H1 (cell line): ENCODE data around the gene KLHL9. TPM values are rescaled to one million over a fixed set of nuclear protein-coding genes. Genes with fewer than 3 reads are reported as not detected.

ENCODE experiments used
- CTCF ChIA-PET: fragments of 300-600 bp; sonication (Branson Sonifier 250); formaldehyde crosslinking; loops from one replicate; lab custom pipeline; 2021; ENCODE audit not compliant: partially characterized antibody; lab: Charles Lee
- POLR2A ChIA-PET: fragments of 300-600 bp; sonication (Branson Sonifier 250); formaldehyde crosslinking; loops from one replicate; lab custom pipeline; 2021; ENCODE audit warnings: inconsistent platforms; ENCODE audit not compliant: partially characterized antibody; lab: Charles Lee
- DNase-seq, 2 experiments: peaks; one replicate each; pipeline versions ENCODE4 v3.0.0 to v3.0.0-alpha.2; 2010 to 2022; ENCODE audit warnings: low spot score in 2 of 2, low read depth in 1 of 2, mixed read lengths in 1 of 2
- FAIRE-seq: peaks from 2 replicates; lab custom pipeline; 2011; peaks lifted over from hg19 to GRCh38; lab: Jason Lieb, UNC
- H2AFZ ChIP-seq: 2 replicates; pipeline ENCODE4 v1.8.1; 2012; ENCODE audit warnings: low read length, inconsistent platforms
- H2AK5ac ChIP-seq: 2 replicates; pipeline ENCODE4 v1.6.1; 2013; ENCODE audit warnings: low read depth, low read length
- H2BK120ac ChIP-seq: replicated peaks from 2 replicates; pipeline ENCODE3; 2013; ENCODE audit warnings: low read depth, low read length, inconsistent platforms
- H2BK12ac ChIP-seq: 2 replicates; pipeline ENCODE4 v1.6.1; 2013; ENCODE audit warnings: low read depth, low read length
- H2BK15ac ChIP-seq: 2 replicates; pipeline ENCODE4 v1.6.1; 2013; ENCODE audit warnings: low read length
- H2BK20ac ChIP-seq: 2 replicates; pipeline ENCODE4 v1.6.1; 2013; ENCODE audit warnings: low read length
- H2BK5ac ChIP-seq: 2 replicates; pipeline ENCODE4 v1.6.1; 2013; ENCODE audit warnings: low read depth, low read length
- H3K14ac ChIP-seq: 2 replicates; pipeline ENCODE4 v1.6.1; 2013; ENCODE audit warnings: inconsistent platforms; ENCODE audit not compliant: insufficient read length
- H3K18ac ChIP-seq: 2 replicates; pipeline ENCODE4 v1.6.1; 2013; ENCODE audit warnings: low read length; ENCODE audit errors: extremely low read depth
- H3K23ac ChIP-seq: 2 replicates; pipeline ENCODE4 v1.6.1; 2013; ENCODE audit warnings: inconsistent platforms; ENCODE audit not compliant: insufficient read length
- H3K23me2 ChIP-seq: 2 replicates; pipeline ENCODE4 v1.6.1; 2013; ENCODE audit warnings: low read depth, low read length
- H3K27ac ChIP-seq: 2 replicates; pipeline ENCODE4 v1.6.1; 2011; ENCODE audit warnings: low read depth, low read length, inconsistent platforms
- H3K27me3 ChIP-seq, 4 experiments: replicated peaks in 1 of 4; 1 replicate in 1 of 4; 2 replicates in 3 of 4; pipeline versions ENCODE4 v1.6.1 to v1.8.1; 2011 to 2013; ENCODE audit warnings: low read length in 3 of 4, mild to moderate bottlenecking in 3 of 4, inconsistent platforms in 2 of 4, mixed read lengths in 2 of 4, moderate library complexity in 1 of 4; ENCODE audit not compliant: control insufficient read depth in 3 of 4, insufficient read depth in 3 of 4; ENCODE audit errors: extremely low read depth in 1 of 4
- H3K36me3 ChIP-seq, 4 experiments: 2 replicates each; pipeline versions ENCODE4 v1.6.1 to v1.8.1; 2011 to 2013; ENCODE audit warnings: mild to moderate bottlenecking in 4 of 4, low read length in 3 of 4, moderate library complexity in 2 of 4, control low read depth in 1 of 4, inconsistent platforms in 1 of 4; ENCODE audit not compliant: insufficient read depth in 4 of 4, control insufficient read depth in 2 of 4
- H3K4ac ChIP-seq: replicated peaks from 2 replicates; pipeline ENCODE3; 2013; ENCODE audit warnings: low read length, low read depth, mixed read lengths, inconsistent platforms; ENCODE audit not compliant: insufficient read length
- H3K4me1 ChIP-seq, 4 experiments: replicated peaks in 1 of 4; 1 replicate in 1 of 4; 2 replicates in 3 of 4; pipeline versions ENCODE4 v1.6.1 to v1.8.1; 2011 to 2013; ENCODE audit warnings: low read length in 3 of 4, inconsistent platforms in 2 of 4, mixed read lengths in 1 of 4; ENCODE audit not compliant: insufficient read depth in 4 of 4, control insufficient read depth in 3 of 4
- H3K4me2 ChIP-seq, 2 experiments: 2 replicates each; pipeline versions ENCODE4 v1.6.1 to v1.8.1; 2011 to 2013; ENCODE audit warnings: low read depth in 2 of 2, low read length in 2 of 2, control low read depth in 1 of 2, inconsistent platforms in 1 of 2, mild to moderate bottlenecking in 1 of 2; ENCODE audit not compliant: insufficient read depth in 1 of 2
- H3K4me3 ChIP-seq, 4 experiments: fragments of 200-600, 300-600 bp in 1 of 4; sonication (generic), shearing (Covaris generic), sonication (Bioruptor Twin) in 1 of 4; 2 replicates each; pipeline versions ENCODE4 v1.5.1 to v1.8.1; 2011 to 2016; ENCODE audit warnings: low read length in 4 of 4, low read depth in 3 of 4, control low read depth in 2 of 4, inconsistent platforms in 2 of 4, mild to moderate bottlenecking in 2 of 4, mixed read lengths in 1 of 4, moderate library complexity in 1 of 4; ENCODE audit not compliant: insufficient read depth in 2 of 4; ENCODE audit errors: extremely low read depth in 1 of 4
- H3K56ac ChIP-seq: replicated peaks from 2 replicates; pipeline ENCODE3; 2013; ENCODE audit warnings: low read depth, mild to moderate bottlenecking, mixed read lengths, low read length, inconsistent platforms; ENCODE audit not compliant: insufficient read length
- H3K79me1 ChIP-seq: 2 replicates; pipeline ENCODE4 v1.6.1; 2013; ENCODE audit warnings: low read depth, low read length, control low read depth
- H3K79me2 ChIP-seq, 2 experiments: 2 replicates each; pipeline versions ENCODE4 v1.6.1 to v1.8.1; 2012 to 2013; ENCODE audit warnings: low read length in 2 of 2, mild to moderate bottlenecking in 2 of 2, inconsistent platforms in 1 of 2; ENCODE audit not compliant: insufficient read depth in 2 of 2, control insufficient read depth in 1 of 2
- H3K9ac ChIP-seq, 4 experiments: replicated peaks in 1 of 4; 1 replicate in 1 of 4; 2 replicates in 3 of 4; pipeline versions ENCODE4 v1.6.1 to v1.8.1; 2011 to 2013; ENCODE audit warnings: low read depth in 3 of 4, low read length in 3 of 4, control low read depth in 2 of 4, mild to moderate bottlenecking in 2 of 4, moderate library complexity in 2 of 4, inconsistent platforms in 1 of 4; ENCODE audit errors: extremely low read depth in 1 of 4
- H3K9me3 ChIP-seq, 2 experiments: 2 replicates each; pipeline versions ENCODE4 v1.6.1 to v1.8.1; 2012 to 2013; ENCODE audit warnings: mild to moderate bottlenecking in 2 of 2, moderate library complexity in 2 of 2, control low read depth in 1 of 2, inconsistent platforms in 1 of 2, low read depth in 1 of 2, low read length in 1 of 2, mixed read lengths in 1 of 2; ENCODE audit not compliant: insufficient read depth in 2 of 2
- H4K20me1 ChIP-seq, 2 experiments: replicated peaks in 1 of 2; 2 replicates each; pipeline versions ENCODE3 to v1.8.1; 2011 to 2013; ENCODE audit warnings: inconsistent platforms in 2 of 2, low read length in 2 of 2, mild to moderate bottlenecking in 1 of 2; ENCODE audit not compliant: insufficient read depth in 2 of 2, control insufficient read depth in 1 of 2
- H4K5ac ChIP-seq: 2 replicates; pipeline ENCODE4 v1.6.1; 2013; ENCODE audit warnings: low read length, low read depth, mixed read lengths, inconsistent platforms; ENCODE audit not compliant: insufficient read length
- H4K8ac ChIP-seq: 2 replicates; pipeline ENCODE4 v1.8.0; 2013; ENCODE audit warnings: mild to moderate bottlenecking, moderate library complexity, low read length, inconsistent platforms; ENCODE audit not compliant: insufficient read depth; ENCODE audit errors: extremely low read depth
- H4K91ac ChIP-seq: replicated peaks from 2 replicates; pipeline ENCODE3; 2013; ENCODE audit warnings: low read length, mixed read lengths, inconsistent platforms; ENCODE audit not compliant: insufficient read length
- CBX5 ChIP-seq: fragments of 300-800, 300-1000 bp; sonication (generic); IDR thresholded peaks from 2 replicates; pipeline ENCODE4 v1.7.1; 2016; ENCODE audit warnings: antibody characterized with exemption, low read length, low read depth
- HDAC2 ChIP-seq, 2 experiments: fragments of 300-600 bp in 1 of 2; sonication (generic) in 1 of 2; IDR thresholded peaks; 2 replicates each; pipeline ENCODE4 v1.6.1; 2011 to 2012; ENCODE audit warnings: low read depth in 2 of 2, low read length in 2 of 2, mild to moderate bottlenecking in 2 of 2, moderate library complexity in 2 of 2, borderline replicate concordance in 1 of 2, inconsistent platforms in 1 of 2
- JUN ChIP-seq: IDR thresholded peaks from 2 replicates; pipeline ENCODE4 v1.6.1; 2011; ENCODE audit warnings: low read depth, mild to moderate bottlenecking, improper control_type of control experiment, low read length
- NRF1 ChIP-seq: IDR thresholded peaks from 2 replicates; pipeline ENCODE4 v1.6.1; 2011; ENCODE audit warnings: mild to moderate bottlenecking, low read depth, low read length, improper control_type of control experiment
- POU5F1 ChIP-seq: IDR thresholded peaks from 2 replicates; pipeline ENCODE4 v1.6.1; 2011; ENCODE audit warnings: low read depth, mild to moderate bottlenecking, low read length, moderate library complexity
- SIN3A ChIP-seq, 2 experiments: IDR thresholded peaks in 1 of 2; conservative IDR thresholded peaks in 1 of 2; 2 replicates each; pipeline ENCODE4 v1.6.1; 2011 to 2012; ENCODE audit warnings: low read length in 2 of 2, improper control_type of control experiment in 1 of 2, low read depth in 1 of 2, mild to moderate bottlenecking in 1 of 2
- SP2 ChIP-seq: IDR thresholded peaks from 2 replicates; pipeline ENCODE4 v1.6.1; 2012; ENCODE audit warnings: mild to moderate bottlenecking, low read length, inconsistent platforms
- TAF1 ChIP-seq: IDR thresholded peaks from 2 replicates; pipeline ENCODE4 v1.6.1; 2011; ENCODE audit warnings: mild to moderate bottlenecking, low read depth, low read length
- TCF12 ChIP-seq: IDR thresholded peaks from 2 replicates; pipeline ENCODE4 v1.6.1; 2011; ENCODE audit warnings: low read depth, mild to moderate bottlenecking, low read length
- WGBS, 2 experiments: shearing (Covaris generic) in 1 of 2; methylation state at CpG; one replicate each; pipeline versions ENCODE4 v1.1.6 to v1.1.7; 2013 to 2015; ENCODE audit warnings: low lambda C conversion rate in 2 of 2, mixed read lengths in 2 of 2, inconsistent platforms in 1 of 2, low coverage in 1 of 2, missing lambda C conversion rate in 1 of 2; ENCODE audit not compliant: insufficient replicate concordance in 2 of 2, insufficient coverage in 1 of 2, insufficient read length in 1 of 2; ENCODE audit errors: extremely low coverage in 1 of 2, missing lambda C conversion rate in 1 of 2; 5-methylcytosine and 5-hydroxymethylcytosine counted together
- polyA plus RNA-seq, 7 experiments: library from polyadenylated mRNA; depleted of rRNA in 3 of 7; stranded (reverse) in 5 of 7; unstranded in 2 of 7; fragments of >200 nt in 5 of 7; fragments of 200-250 nt in 2 of 7; gene quantifications; 1 replicate in 5 of 7; 2 replicates in 1 of 7; 4 replicates in 1 of 7; pipeline versions ENCODE4 v1.2.1 to v1.2.3, GENCODE V29; 2011 to 2013; ENCODE audit warnings: missing spikeins in 2 of 7, mixed read lengths in 2 of 7
- total RNA-seq: library from RNA; stranded (reverse); fragmentation: NEBNext Ultra II Directional; extraction: Animal tissue kit (Norgen Biotek cat#: 25700); gene quantifications from 2 replicates; pipeline ENCODE4 v1.2.1, GENCODE V29; 2021
- TF ChIP-seq, protein P1 (sequence below): IDR thresholded peaks from 2 replicates; pipeline ENCODE4 v1.6.1; 2012; ENCODE audit warnings: inconsistent platforms

The KLHL9 gene
- total and polyA plus RNA-seq, 2 of the 8 experiments (the other 6 are each of a cell fraction or from before 2014, with no cell fraction given) = 4.9 to 15.7 TPM

DNA sequence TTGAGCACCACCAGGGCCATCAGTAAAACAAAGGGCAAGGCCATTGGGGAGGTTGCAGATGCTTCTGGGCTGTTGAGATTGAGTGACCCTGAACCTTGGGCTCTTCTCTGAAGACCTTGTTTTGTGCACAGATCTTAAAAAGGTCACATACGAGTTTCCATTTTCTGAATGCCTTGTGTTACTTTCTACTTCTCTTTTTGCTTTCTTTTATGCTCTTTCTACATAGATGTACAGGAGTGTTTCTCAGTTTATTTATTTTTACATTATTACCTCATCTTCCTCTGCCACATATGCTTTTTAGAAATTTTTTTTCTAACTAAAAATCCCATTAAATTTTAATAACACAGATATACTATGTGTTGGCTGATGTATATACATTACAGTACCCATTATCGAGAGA is 30.0 kb downstream of the KLHL9 start, which contains the start of gene IFNA5:
Gene IFNA5, minus strand, starts transcription at position 101 of the 400 bp plus-strand sequence. Its CDS starts 57 bp downstream, at position 44.
- Histone ChIP-seq H3K79me1 (no peaks in the 10 kb centered on the region), H3K14ac (no peak within 1 kb of the TSS), H3K79me2 (no peaks in the 10 kb centered on the region), H2BK12ac (no peak within 1 kb of the TSS), H2BK5ac (no peak within 1 kb of the TSS), H3K56ac (no peak within 1 kb of the TSS), H4K5ac (no peak within 1 kb of the TSS), H3K23me2 (no peaks in the 10 kb centered on the region), H3K4me2 (no peak within 1 kb of the TSS), H3K9ac (no peak within 1 kb of the TSS), H4K8ac (no peak within 1 kb of the TSS)
- POLR2A ChIA-PET = no interaction called here
- TF ChIP-seq SIN3A (conservative IDR thresholded peaks at IDR 0.05 in 1 of 2, IDR thresholded peaks at IDR 0.05 in 1 of 2; ENCODE audit: low read depth in 1 of 2, low read length in 2 of 2) (no peak), TAF1 (no peak), TCF12 (no peak), SP2 (no peak), NRF1 (no peak), POU5F1 (no peak), HDAC2 (IDR thresholded peaks at IDR 0.05; ENCODE audit: borderline replicate concordance in 1 of 2, low read depth in 2 of 2, low read length in 2 of 2) (no peak), JUN (no peak), CBX5 (no peak)
- TF ChIP-seq, protein P1, sequence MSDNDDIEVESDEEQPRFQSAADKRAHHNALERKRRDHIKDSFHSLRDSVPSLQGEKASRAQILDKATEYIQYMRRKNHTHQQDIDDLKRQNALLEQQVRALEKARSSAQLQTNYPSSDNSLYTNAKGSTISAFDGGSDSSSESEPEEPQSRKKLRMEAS = no peak
- TF ChIP-seq, all 59 proteins: peak for 0
- H3K23ac ChIP-seq = no peak within 1 kb of the TSS
- H3K4ac ChIP-seq = no peak within 1 kb of the TSS
- no peak within 1 kb of the TSS for H2AFZ ChIP-seq
- H3K27ac ChIP-seq = no peak within 1 kb of the TSS
- no peak within 1 kb of the TSS for H4K91ac ChIP-seq
- FAIRE-seq (no peak), DNase-seq (no peak)
- no peak within 1 kb of the TSS for H3K4me3 ChIP-seq
- no peak within 1 kb of the TSS for H2BK20ac ChIP-seq
- no peak within 1 kb of the TSS for H3K18ac ChIP-seq
- H2BK120ac ChIP-seq = no peak within 1 kb of the TSS
- 83% methylated on average over 2 of the region's 2 CpGs; no CpG with 5 or more reads in 1 of the 2 experiments for WGBS, 2 experiments
- no peak within 1 kb of the TSS for H2BK15ac ChIP-seq
- CTCF ChIA-PET = interaction anchor here (0.8 to 1.5 kb wide), 2 partner anchors 12 to 150 kb away, joined by 3 read pairs; no protein-coding TSS in a partner anchor
- no peaks in the 10 kb centered on the region for H3K4me1 ChIP-seq
- H3K36me3 ChIP-seq = no peaks in the 10 kb centered on the region
- no peak within 1 kb of the TSS for H2AK5ac ChIP-seq
- no peaks in the 10 kb centered on the region for H4K20me1 ChIP-seq
- no peaks in the 10 kb centered on the region; a peak in 1 of 4 replicates for H3K9me3 ChIP-seq
- H3K27me3 ChIP-seq = no peaks in the 10 kb centered on the region
